Subcutaneous adipose tissue (tissue), 4 donors: ENCODE results near the gene SLC25A33. TPM values are rescaled to one million over a fixed set of nuclear protein-coding genes. Genes with fewer than 3 reads are reported as not detected.

Experiments used
- CTCF ChIP-seq: fragments of 450-650 bp; IDR thresholded peaks from one replicate; pipeline ENCODE4 v1.5.1; 2016; ENCODE audit warnings: low read depth, mild to moderate bottlenecking, control low read depth, antibody characterized with exemption, moderate library complexity
- total RNA-seq, 4 donors: library from RNA; depleted of rRNA; stranded (reverse); fragments of >200 nt; gene quantifications; one replicate each; pipeline ENCODE4 v1.1.0, GENCODE V29; 2016

Gene SLC25A33
- total RNA-seq, 4 donors from 2014 or later = 8.5 to 28.8 (median 12.9) TPM

- no peak for TF ChIP-seq CTCF
Measured at GRCh38 chr1:9577423-9577822, 38.2 kb downstream of the SLC25A33 start.

- no peak for TF ChIP-seq CTCF
Measured at GRCh38 chr1:9580942-9581341, 41.7 kb downstream of the SLC25A33 start.

GRCh38 chr1:9586147-9586766, 47.0 kb downstream of the SLC25A33 start:
- TF ChIP-seq CTCF = no peak

- TF ChIP-seq CTCF = no peak
Measured at GRCh38 chr1:9588551-9589143, 49.4 kb downstream of the SLC25A33 start, which contains the start of gene TMEM201. Gene TMEM201 (plus strand): TSS chr1:9588911. CDS start chr1:9588931, 20 bp downstream.

- TF ChIP-seq CTCF = no peak
Measured at GRCh38 chr1:9589144-9589718, 50.0 kb downstream of the SLC25A33 start.

- TF ChIP-seq CTCF = no peak
Measured at GRCh38 chr1:9589719-9590157, 50.5 kb downstream of the SLC25A33 start.

GRCh38 chr1:9590201-9590600, 50.9 kb downstream of the SLC25A33 start:
- TF ChIP-seq CTCF = no peak
